H1 (cell line): Measurements from ENCODE around the gene DOCK6. TPM values are rescaled to one million over a fixed set of nuclear protein-coding genes. Genes with fewer than 3 reads are reported as not detected.

Experiments
- CTCF ChIA-PET: fragments of 300-600 bp; sonication (Branson Sonifier 250); formaldehyde crosslinking; loops from one replicate; lab custom pipeline; 2021; ENCODE audit not compliant: partially characterized antibody; lab: Charles Lee
- POLR2A ChIA-PET: fragments of 300-600 bp; sonication (Branson Sonifier 250); formaldehyde crosslinking; loops from one replicate; lab custom pipeline; 2021; ENCODE audit warnings: inconsistent platforms; ENCODE audit not compliant: partially characterized antibody; lab: Charles Lee
- DNase-seq, 2 experiments: peaks; one replicate each; pipeline versions ENCODE4 v3.0.0 to v3.0.0-alpha.2; 2010 to 2022; ENCODE audit warnings: low spot score in 2 of 2, low read depth in 1 of 2, mixed read lengths in 1 of 2
- FAIRE-seq: peaks from 2 replicates; lab custom pipeline; 2011; peaks lifted over from hg19 to GRCh38; lab: Jason Lieb, UNC
- H2AFZ ChIP-seq: 2 replicates; pipeline ENCODE4 v1.8.1; 2012; ENCODE audit warnings: low read length, inconsistent platforms
- H2AK5ac ChIP-seq: 2 replicates; pipeline ENCODE4 v1.6.1; 2013; ENCODE audit warnings: low read depth, low read length
- H2BK120ac ChIP-seq: replicated peaks from 2 replicates; pipeline ENCODE3; 2013; ENCODE audit warnings: low read depth, low read length, inconsistent platforms
- H2BK12ac ChIP-seq: 2 replicates; pipeline ENCODE4 v1.6.1; 2013; ENCODE audit warnings: low read depth, low read length
- H2BK15ac ChIP-seq: 2 replicates; pipeline ENCODE4 v1.6.1; 2013; ENCODE audit warnings: low read length
- H2BK20ac ChIP-seq: 2 replicates; pipeline ENCODE4 v1.6.1; 2013; ENCODE audit warnings: low read length
- H2BK5ac ChIP-seq: 2 replicates; pipeline ENCODE4 v1.6.1; 2013; ENCODE audit warnings: low read depth, low read length
- H3K14ac ChIP-seq: 2 replicates; pipeline ENCODE4 v1.6.1; 2013; ENCODE audit warnings: inconsistent platforms; ENCODE audit not compliant: insufficient read length
- H3K18ac ChIP-seq: 2 replicates; pipeline ENCODE4 v1.6.1; 2013; ENCODE audit warnings: low read length; ENCODE audit errors: extremely low read depth
- H3K23ac ChIP-seq: 2 replicates; pipeline ENCODE4 v1.6.1; 2013; ENCODE audit warnings: inconsistent platforms; ENCODE audit not compliant: insufficient read length
- H3K23me2 ChIP-seq: 2 replicates; pipeline ENCODE4 v1.6.1; 2013; ENCODE audit warnings: low read depth, low read length
- H3K27ac ChIP-seq: 2 replicates; pipeline ENCODE4 v1.6.1; 2011; ENCODE audit warnings: low read depth, low read length, inconsistent platforms
- H3K27me3 ChIP-seq, 4 experiments: replicated peaks in 1 of 4; 1 replicate in 1 of 4; 2 replicates in 3 of 4; pipeline versions ENCODE4 v1.6.1 to v1.8.1; 2011 to 2013; ENCODE audit warnings: low read length in 3 of 4, mild to moderate bottlenecking in 3 of 4, inconsistent platforms in 2 of 4, mixed read lengths in 2 of 4, moderate library complexity in 1 of 4; ENCODE audit not compliant: control insufficient read depth in 3 of 4, insufficient read depth in 3 of 4; ENCODE audit errors: extremely low read depth in 1 of 4
- H3K36me3 ChIP-seq, 4 experiments: 2 replicates each; pipeline versions ENCODE4 v1.6.1 to v1.8.1; 2011 to 2013; ENCODE audit warnings: mild to moderate bottlenecking in 4 of 4, low read length in 3 of 4, moderate library complexity in 2 of 4, control low read depth in 1 of 4, inconsistent platforms in 1 of 4; ENCODE audit not compliant: insufficient read depth in 4 of 4, control insufficient read depth in 2 of 4
- H3K4ac ChIP-seq: replicated peaks from 2 replicates; pipeline ENCODE3; 2013; ENCODE audit warnings: low read length, low read depth, mixed read lengths, inconsistent platforms; ENCODE audit not compliant: insufficient read length
- H3K4me1 ChIP-seq, 4 experiments: replicated peaks in 1 of 4; 1 replicate in 1 of 4; 2 replicates in 3 of 4; pipeline versions ENCODE4 v1.6.1 to v1.8.1; 2011 to 2013; ENCODE audit warnings: low read length in 3 of 4, inconsistent platforms in 2 of 4, mixed read lengths in 1 of 4; ENCODE audit not compliant: insufficient read depth in 4 of 4, control insufficient read depth in 3 of 4
- H3K4me2 ChIP-seq, 2 experiments: 2 replicates each; pipeline versions ENCODE4 v1.6.1 to v1.8.1; 2011 to 2013; ENCODE audit warnings: low read depth in 2 of 2, low read length in 2 of 2, control low read depth in 1 of 2, inconsistent platforms in 1 of 2, mild to moderate bottlenecking in 1 of 2; ENCODE audit not compliant: insufficient read depth in 1 of 2
- H3K4me3 ChIP-seq, 4 experiments: fragments of 200-600, 300-600 bp in 1 of 4; sonication (generic), shearing (Covaris generic), sonication (Bioruptor Twin) in 1 of 4; 2 replicates each; pipeline versions ENCODE4 v1.5.1 to v1.8.1; 2011 to 2016; ENCODE audit warnings: low read length in 4 of 4, low read depth in 3 of 4, control low read depth in 2 of 4, inconsistent platforms in 2 of 4, mild to moderate bottlenecking in 2 of 4, mixed read lengths in 1 of 4, moderate library complexity in 1 of 4; ENCODE audit not compliant: insufficient read depth in 2 of 4; ENCODE audit errors: extremely low read depth in 1 of 4
- H3K56ac ChIP-seq: replicated peaks from 2 replicates; pipeline ENCODE3; 2013; ENCODE audit warnings: low read depth, mild to moderate bottlenecking, mixed read lengths, low read length, inconsistent platforms; ENCODE audit not compliant: insufficient read length
- H3K79me1 ChIP-seq: 2 replicates; pipeline ENCODE4 v1.6.1; 2013; ENCODE audit warnings: low read depth, low read length, control low read depth
- H3K79me2 ChIP-seq, 2 experiments: 2 replicates each; pipeline versions ENCODE4 v1.6.1 to v1.8.1; 2012 to 2013; ENCODE audit warnings: low read length in 2 of 2, mild to moderate bottlenecking in 2 of 2, inconsistent platforms in 1 of 2; ENCODE audit not compliant: insufficient read depth in 2 of 2, control insufficient read depth in 1 of 2
- H3K9ac ChIP-seq, 4 experiments: replicated peaks in 1 of 4; 1 replicate in 1 of 4; 2 replicates in 3 of 4; pipeline versions ENCODE4 v1.6.1 to v1.8.1; 2011 to 2013; ENCODE audit warnings: low read depth in 3 of 4, low read length in 3 of 4, control low read depth in 2 of 4, mild to moderate bottlenecking in 2 of 4, moderate library complexity in 2 of 4, inconsistent platforms in 1 of 4; ENCODE audit errors: extremely low read depth in 1 of 4
- H3K9me3 ChIP-seq, 2 experiments: 2 replicates each; pipeline versions ENCODE4 v1.6.1 to v1.8.1; 2012 to 2013; ENCODE audit warnings: mild to moderate bottlenecking in 2 of 2, moderate library complexity in 2 of 2, control low read depth in 1 of 2, inconsistent platforms in 1 of 2, low read depth in 1 of 2, low read length in 1 of 2, mixed read lengths in 1 of 2; ENCODE audit not compliant: insufficient read depth in 2 of 2
- H4K20me1 ChIP-seq, 2 experiments: replicated peaks in 1 of 2; 2 replicates each; pipeline versions ENCODE3 to v1.8.1; 2011 to 2013; ENCODE audit warnings: inconsistent platforms in 2 of 2, low read length in 2 of 2, mild to moderate bottlenecking in 1 of 2; ENCODE audit not compliant: insufficient read depth in 2 of 2, control insufficient read depth in 1 of 2
- H4K5ac ChIP-seq: 2 replicates; pipeline ENCODE4 v1.6.1; 2013; ENCODE audit warnings: low read length, low read depth, mixed read lengths, inconsistent platforms; ENCODE audit not compliant: insufficient read length
- H4K8ac ChIP-seq: 2 replicates; pipeline ENCODE4 v1.8.0; 2013; ENCODE audit warnings: mild to moderate bottlenecking, moderate library complexity, low read length, inconsistent platforms; ENCODE audit not compliant: insufficient read depth; ENCODE audit errors: extremely low read depth
- H4K91ac ChIP-seq: replicated peaks from 2 replicates; pipeline ENCODE3; 2013; ENCODE audit warnings: low read length, mixed read lengths, inconsistent platforms; ENCODE audit not compliant: insufficient read length
- BRCA1 ChIP-seq: IDR thresholded peaks from 2 replicates; pipeline ENCODE4 v1.6.1; 2012; ENCODE audit warnings: low read depth, low read length, improper control_type of control experiment
- CREB1 ChIP-seq: IDR thresholded peaks from 2 replicates; pipeline ENCODE4 v1.6.1; 2012; ENCODE audit warnings: inconsistent platforms
- KDM1A ChIP-seq: fragments of 200-600, 300-600 bp; sonication (generic); IDR thresholded peaks from 2 replicates; pipeline ENCODE4 v1.7.1; 2016; ENCODE audit warnings: mild to moderate bottlenecking, low read length, borderline replicate concordance
- NRF1 ChIP-seq: IDR thresholded peaks from 2 replicates; pipeline ENCODE4 v1.6.1; 2011; ENCODE audit warnings: mild to moderate bottlenecking, low read depth, low read length, improper control_type of control experiment
- RAD21 ChIP-seq, 2 experiments: IDR thresholded peaks in 1 of 2; conservative IDR thresholded peaks in 1 of 2; 2 replicates each; pipeline ENCODE4 v1.6.1; 2011; ENCODE audit warnings: low read depth in 2 of 2, low read length in 2 of 2, improper control_type of control experiment in 1 of 2, inconsistent platforms in 1 of 2, mild to moderate bottlenecking in 1 of 2, moderate library complexity in 1 of 2
- RXRA ChIP-seq: IDR thresholded peaks from 2 replicates; pipeline ENCODE4 v1.6.1; 2011; ENCODE audit warnings: low read depth, mild to moderate bottlenecking, low read length, moderate library complexity; ENCODE audit not compliant: insufficient read depth
- SP2 ChIP-seq: IDR thresholded peaks from 2 replicates; pipeline ENCODE4 v1.6.1; 2012; ENCODE audit warnings: mild to moderate bottlenecking, low read length, inconsistent platforms
- SRF ChIP-seq: IDR thresholded peaks from 2 replicates; pipeline ENCODE4 v1.6.1; 2011; ENCODE audit warnings: mild to moderate bottlenecking, low read depth, low read length, moderate library complexity
- TBP ChIP-seq: IDR thresholded peaks from 2 replicates; pipeline ENCODE4 v1.6.1; 2011; ENCODE audit warnings: low read depth, low read length, improper control_type of control experiment
- TEAD4 ChIP-seq: IDR thresholded peaks from 2 replicates; pipeline ENCODE4 v1.6.1; 2012; ENCODE audit warnings: low read depth, low read length, inconsistent platforms, mixed read lengths
- WGBS, 2 experiments: shearing (Covaris generic) in 1 of 2; methylation state at CpG; one replicate each; pipeline versions ENCODE4 v1.1.6 to v1.1.7; 2013 to 2015; ENCODE audit warnings: low lambda C conversion rate in 2 of 2, mixed read lengths in 2 of 2, inconsistent platforms in 1 of 2, low coverage in 1 of 2, missing lambda C conversion rate in 1 of 2; ENCODE audit not compliant: insufficient replicate concordance in 2 of 2, insufficient coverage in 1 of 2, insufficient read length in 1 of 2; ENCODE audit errors: extremely low coverage in 1 of 2, missing lambda C conversion rate in 1 of 2; 5-methylcytosine and 5-hydroxymethylcytosine counted together
- polyA plus RNA-seq, 7 experiments: library from polyadenylated mRNA; depleted of rRNA in 3 of 7; stranded (reverse) in 5 of 7; unstranded in 2 of 7; fragments of >200 nt in 5 of 7; fragments of 200-250 nt in 2 of 7; gene quantifications; 1 replicate in 5 of 7; 2 replicates in 1 of 7; 4 replicates in 1 of 7; pipeline versions ENCODE4 v1.2.1 to v1.2.3, GENCODE V29; 2011 to 2013; ENCODE audit warnings: missing spikeins in 2 of 7, mixed read lengths in 2 of 7
- total RNA-seq: library from RNA; stranded (reverse); fragmentation: NEBNext Ultra II Directional; extraction: Animal tissue kit (Norgen Biotek cat#: 25700); gene quantifications from 2 replicates; pipeline ENCODE4 v1.2.1, GENCODE V29; 2021
- TF ChIP-seq, protein P1 (sequence below): IDR thresholded peaks from 2 replicates; pipeline ENCODE4 v1.6.1; 2012; ENCODE audit warnings: low read length, inconsistent platforms

Gene DOCK6
- total and polyA plus RNA-seq, 2 of the 8 experiments (the other 6 are each of a cell fraction or from before 2014, with no cell fraction given), result 25.5 to 54.7 TPM

DNA sequence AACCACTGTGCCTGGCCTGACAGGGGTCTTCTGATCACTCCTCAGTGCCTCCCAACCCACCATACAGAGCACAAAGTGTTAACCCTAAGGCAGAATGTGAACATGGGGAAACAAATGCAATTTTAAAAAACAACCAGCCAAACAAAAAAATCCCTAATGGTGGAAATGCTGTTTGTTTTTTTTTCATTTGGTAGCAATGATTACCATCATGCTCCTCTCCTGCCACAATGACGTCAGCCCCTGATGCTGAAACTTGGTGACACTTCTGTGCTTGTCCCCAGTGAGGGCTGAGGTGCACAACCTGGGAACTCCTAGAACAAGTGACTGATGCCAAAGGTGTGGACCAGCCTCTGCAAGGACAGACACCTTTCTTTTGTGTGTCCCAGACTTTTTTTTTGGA lies 29.7 kb upstream of the DOCK6 start:
- H3K36me3 ChIP-seq, result no peaks in the 10 kb centered on the region
- no peak overlapping the region for H2BK20ac ChIP-seq
- FAIRE-seq (no peak), DNase-seq (no peak)
- H3K27ac ChIP-seq, result no peak overlapping the region
- no peaks in the 10 kb centered on the region; the same call in 1 of the 2 replicates for H3K23me2 ChIP-seq
- H3K23ac ChIP-seq, result no peak overlapping the region
- no peak overlapping the region for H3K14ac ChIP-seq
- no peak overlapping the region for H3K4me2 ChIP-seq
- no peaks in the 10 kb centered on the region for H3K79me2 ChIP-seq
- H2AFZ ChIP-seq, result no peak overlapping the region
- no peak overlapping the region for H2BK15ac ChIP-seq
- no peaks in the 10 kb centered on the region for H3K9me3 ChIP-seq
- no peak overlapping the region for H3K4me3 ChIP-seq
- no peak overlapping the region for H3K56ac ChIP-seq
- 95% methylated on average over 1 of the region's 1 CpG; no CpG with 5 or more reads in 1 of the 2 experiments for WGBS, 2 experiments
- no peaks in the 10 kb centered on the region for H3K79me1 ChIP-seq
- TF ChIP-seq KDM1A, result no peak
- no peak for TF ChIP-seq SRF
- no peak for TF ChIP-seq RXRA
- no peak for TF ChIP-seq RAD21 (IDR thresholded peaks at IDR 0.05 in 1 of 2, conservative IDR thresholded peaks at IDR 0.05 in 1 of 2; ENCODE audit: low read depth in 2 of 2, low read length in 2 of 2)
- no peak for TF ChIP-seq SP2
- TF ChIP-seq TEAD4, result no peak
- TF ChIP-seq BRCA1, result no peak
- TF ChIP-seq TBP, result no peak
- TF ChIP-seq CREB1, result no peak
- TF ChIP-seq NRF1, result no peak
- TF ChIP-seq, protein P1, sequence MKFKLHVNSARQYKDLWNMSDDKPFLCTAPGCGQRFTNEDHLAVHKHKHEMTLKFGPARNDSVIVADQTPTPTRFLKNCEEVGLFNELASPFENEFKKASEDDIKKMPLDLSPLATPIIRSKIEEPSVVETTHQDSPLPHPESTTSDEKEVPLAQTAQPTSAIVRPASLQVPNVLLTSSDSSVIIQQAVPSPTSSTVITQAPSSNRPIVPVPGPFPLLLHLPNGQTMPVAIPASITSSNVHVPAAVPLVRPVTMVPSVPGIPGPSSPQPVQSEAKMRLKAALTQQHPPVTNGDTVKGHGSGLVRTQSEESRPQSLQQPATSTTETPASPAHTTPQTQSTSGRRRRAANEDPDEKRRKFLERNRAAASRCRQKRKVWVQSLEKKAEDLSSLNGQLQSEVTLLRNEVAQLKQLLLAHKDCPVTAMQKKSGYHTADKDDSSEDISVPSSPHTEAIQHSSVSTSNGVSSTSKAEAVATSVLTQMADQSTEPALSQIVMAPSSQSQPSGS, result no peak
- TF ChIP-seq, all 59 proteins: peak for 0
- Histone ChIP-seq H4K8ac (no peak overlapping the region), H3K18ac (no peak overlapping the region), H4K20me1 (no peaks in the 10 kb centered on the region), H3K9ac (no peak overlapping the region), H3K4ac (no peak overlapping the region), H2AK5ac (no peak overlapping the region), H4K5ac (no peak overlapping the region), H3K27me3 (no peaks in the 10 kb centered on the region; a peak in 2 of 7 replicates), H2BK120ac (no peak overlapping the region), H2BK5ac (no peak overlapping the region), H4K91ac (no peak overlapping the region), H2BK12ac (no peak overlapping the region), H3K4me1 (peaks cover 0 to 6% (median 2%) of the 10 kb centered on the region in 4 experiments; a peak in 4 of 7 replicates)
- ChIA-PET POLR2A (no interaction called here), CTCF (interaction anchor here (0.9 to 1.9 kb wide), 7 partner anchors 10 to 138 kb away, joined by 3 to 6 read pairs (median 3); partner anchors contain the start of gene SWSAP1)
